Stimulated activated CD8-positive, alpha-beta memory T cell treated with anti-CD3 and anti-CD28 coated beads, Interleukin-12 subunit alpha, Interleukin-12 subunit beta, amount 100 ng/mL, for 24 hours (primary cell): Measurements from ENCODE around the gene UGP2.
"Not testable (repeated sequence)": the region's sequence is repeated elsewhere in the genome, so short reads cannot be mapped to it uniquely, and the experiment has no call there.

ENCODE experiments used
- DNase-seq: peaks from one replicate; pipeline ENCODE4 v3.0.0-alpha.2; 2020; ENCODE audit errors: extremely low read depth

Gene UGP2

GRCh38 chr2:63841254-63842022, at the start of gene UGP2:
Gene UGP2, plus strand, starts transcription at chr2:63841896. Its CDS starts 290 bp downstream, at chr2:63842186.
- DNase-seq: peak; percentile 59

DNA sequence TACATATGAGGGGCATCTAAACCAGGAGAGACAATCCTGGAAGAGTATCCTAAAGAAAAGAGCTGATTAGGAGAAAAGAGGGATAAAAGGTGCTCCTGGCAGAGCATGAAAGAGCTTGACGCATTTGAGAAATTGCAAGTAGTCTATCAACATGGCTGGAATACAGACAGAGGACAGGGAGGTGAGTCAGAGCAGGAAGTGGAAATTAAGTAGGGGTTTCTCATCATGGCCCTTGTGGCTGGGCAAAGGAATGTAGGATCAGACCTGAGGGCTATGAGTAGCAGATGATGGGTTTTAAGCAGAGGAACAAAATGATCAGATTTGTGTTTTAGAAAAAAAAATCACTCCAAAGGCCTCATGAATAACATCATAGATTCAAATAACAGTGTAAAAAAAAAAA, 49.2 kb upstream of the UGP2 start:
- no peak for DNase-seq

DNA sequence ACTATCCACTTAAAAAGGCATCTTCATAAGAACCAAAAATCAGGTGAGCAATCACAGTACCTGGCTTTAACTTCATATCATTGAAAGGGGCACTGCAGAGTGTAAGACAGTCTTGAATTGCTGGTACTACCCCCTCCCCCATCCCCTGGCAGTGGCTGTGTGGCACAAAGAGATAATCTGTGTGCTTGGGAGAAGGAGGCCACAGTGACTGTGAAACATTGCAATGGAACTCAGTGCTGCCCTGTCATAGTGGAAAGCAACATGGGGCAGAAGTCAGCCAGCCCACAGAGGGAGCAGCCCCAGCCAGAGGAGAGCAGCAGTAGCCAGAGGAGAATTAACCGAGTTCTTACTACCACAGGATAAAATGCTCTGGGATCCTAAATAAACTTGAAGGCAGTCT, 45.3 kb upstream of the UGP2 start:
- no peak for DNase-seq

- DNase-seq: no peak
Measured at GRCh38 chr2:63796796-63797195, 44.9 kb upstream of the UGP2 start.

GRCh38 chr2:63801455-63801854, 40.2 kb upstream of the UGP2 start:
- no peak for DNase-seq

DNA sequence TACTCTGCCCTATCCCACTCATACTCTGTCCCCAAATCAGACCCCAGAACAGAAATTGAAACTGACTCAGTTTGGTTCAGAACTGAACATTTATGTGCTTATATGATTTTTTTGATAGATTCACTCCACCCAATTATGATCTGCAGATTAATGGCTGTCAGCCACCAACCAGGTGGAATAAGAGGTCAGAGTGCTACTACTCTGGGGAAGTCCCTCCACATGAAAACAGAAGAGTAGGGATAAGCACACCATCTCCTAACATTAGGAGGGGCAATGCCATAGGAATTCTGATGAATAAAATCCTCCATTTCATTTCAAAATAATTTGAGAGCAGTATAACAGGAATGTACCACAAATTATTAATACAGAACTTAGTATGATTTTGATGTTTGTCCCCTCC, 36.3 kb upstream of the UGP2 start:
- DNase-seq: no peak

- DNase-seq: not testable (repeated sequence)
Measured at GRCh38 chr2:63808036-63808435, 33.7 kb upstream of the UGP2 start.

GRCh38 chr2:63808911-63809310, 32.8 kb upstream of the UGP2 start:
- DNase-seq: not testable (repeated sequence)

- no peak for DNase-seq
Measured at GRCh38 chr2:63811063-63811462, 30.6 kb upstream of the UGP2 start.

DNA sequence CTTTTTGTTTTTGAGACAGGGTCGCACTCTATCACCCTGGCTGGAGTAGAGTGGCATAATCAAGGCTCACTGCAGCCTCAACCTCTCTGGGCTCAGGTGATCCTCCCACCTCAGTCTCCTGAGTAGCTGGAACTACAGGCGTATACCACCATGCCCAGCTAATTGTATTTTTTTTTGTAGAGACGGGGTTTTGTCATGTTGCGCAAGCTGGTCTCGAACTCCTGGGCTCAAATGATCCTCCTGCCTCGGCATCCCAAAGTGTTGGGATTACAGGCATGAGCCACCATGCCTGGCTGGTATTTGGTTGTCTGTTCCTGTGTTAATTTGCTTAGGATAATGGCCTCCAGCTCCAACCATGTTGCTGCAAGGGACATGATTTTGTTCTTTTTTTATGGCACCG, 29.8 kb upstream of the UGP2 start:
- DNase-seq: not testable (repeated sequence)

GRCh38 chr2:63814114-63814513, 27.6 kb upstream of the UGP2 start:
- DNase-seq: no peak

DNA sequence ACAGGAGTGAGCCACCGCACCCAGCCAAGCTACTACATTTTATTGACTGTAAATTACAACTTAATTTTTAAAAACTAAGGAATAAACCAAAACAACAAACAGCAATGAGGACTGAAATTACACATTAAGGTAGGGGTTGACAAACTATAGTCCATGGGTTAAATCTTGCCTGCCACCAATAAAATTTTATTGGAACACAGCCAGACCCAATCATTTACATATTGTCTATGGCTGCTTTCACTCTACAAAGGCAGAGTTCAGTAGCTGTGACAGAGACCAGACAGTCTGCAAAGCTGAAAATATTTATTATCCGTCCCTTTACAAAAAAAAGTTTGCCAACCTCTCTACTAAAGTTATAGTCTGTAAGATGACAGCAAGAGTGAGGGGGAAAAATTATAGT, 24.3 kb upstream of the UGP2 start:
- DNase-seq: no peak

DNA sequence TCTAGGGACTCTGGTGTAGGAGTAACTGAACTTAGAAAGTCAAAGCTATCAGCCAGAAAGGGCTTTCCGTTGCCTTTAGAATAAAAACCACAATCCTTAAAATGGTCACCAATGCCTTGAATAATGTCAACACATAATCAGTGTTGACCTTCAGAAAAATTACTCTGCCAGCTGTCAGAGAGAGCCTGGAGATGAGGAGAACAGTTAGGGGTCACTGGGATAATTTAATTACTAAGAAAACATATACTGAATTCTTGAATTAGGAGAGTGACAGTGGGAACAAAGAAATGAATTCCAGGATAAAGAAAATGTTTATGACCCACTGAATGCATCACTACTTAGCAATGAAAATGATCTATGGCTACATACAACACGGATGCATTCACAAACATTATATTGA, 23.4 kb upstream of the UGP2 start:
- no peak for DNase-seq

DNA sequence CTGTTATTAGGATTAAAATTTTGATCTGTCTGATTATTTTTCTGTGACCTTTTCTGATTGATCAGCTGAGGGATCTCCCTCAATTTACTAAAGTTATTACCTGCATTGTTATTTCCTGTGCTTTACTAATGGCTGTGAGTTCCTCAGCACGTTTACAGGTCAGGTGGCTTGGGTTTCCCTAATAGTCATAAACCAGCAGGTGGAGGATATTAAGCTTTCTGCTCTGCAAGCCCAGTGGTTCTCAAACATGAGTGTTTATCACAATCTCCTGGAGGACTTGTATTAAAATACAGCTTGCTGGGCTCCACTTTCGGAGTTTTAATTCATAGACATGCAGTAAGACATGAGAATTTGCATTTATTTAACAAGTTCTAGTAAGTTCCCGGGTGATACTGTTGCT, 22.4 kb upstream of the UGP2 start:
- no peak for DNase-seq

GRCh38 chr2:63819765-63820717, 21.7 kb upstream of the UGP2 start:
- DNase-seq: no peak

GRCh38 chr2:63820969-63821368, 20.7 kb upstream of the UGP2 start:
- no peak for DNase-seq

DNA sequence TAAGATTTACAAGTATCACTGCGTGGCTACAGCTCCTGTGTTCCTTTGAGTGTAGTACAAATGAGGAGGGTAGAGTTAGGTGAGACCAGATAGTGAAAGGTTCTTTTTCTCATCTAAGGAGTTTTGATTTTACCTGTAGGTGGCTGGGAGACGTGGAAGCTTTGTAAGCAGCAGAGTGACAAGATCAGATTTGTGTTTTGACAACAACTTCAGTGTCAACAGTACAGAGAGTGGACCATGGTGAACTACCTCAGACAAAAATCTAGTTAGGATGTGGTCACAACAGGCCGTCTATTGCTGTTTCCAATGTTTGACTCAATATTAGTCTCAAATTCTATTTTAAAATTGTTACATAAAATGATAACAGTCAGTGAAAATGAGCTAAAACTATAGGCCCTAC, 20.3 kb upstream of the UGP2 start:
- no peak for DNase-seq

GRCh38 chr2:63822478-63822877, 19.2 kb upstream of the UGP2 start:
- DNase-seq: no peak

DNA sequence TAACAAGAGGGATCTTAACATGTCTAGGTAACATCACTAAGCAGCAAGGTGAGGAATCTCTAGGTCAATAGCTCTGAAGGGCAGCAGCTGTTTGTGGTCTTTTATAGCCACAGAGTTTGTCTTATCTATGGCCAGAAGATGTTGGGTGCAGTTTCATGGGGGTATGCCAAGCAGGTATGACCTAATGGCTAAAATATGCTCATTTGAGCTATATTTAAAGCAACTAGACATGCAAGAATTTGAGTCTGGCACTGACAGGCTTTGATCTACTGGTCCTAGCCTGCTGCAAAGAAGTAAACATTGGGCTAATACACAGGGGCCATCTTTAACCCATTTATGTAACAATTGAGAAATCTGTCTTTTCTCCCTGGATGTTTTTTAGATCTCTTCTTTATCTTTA, 13.9 kb upstream of the UGP2 start:
- no peak for DNase-seq

DNA sequence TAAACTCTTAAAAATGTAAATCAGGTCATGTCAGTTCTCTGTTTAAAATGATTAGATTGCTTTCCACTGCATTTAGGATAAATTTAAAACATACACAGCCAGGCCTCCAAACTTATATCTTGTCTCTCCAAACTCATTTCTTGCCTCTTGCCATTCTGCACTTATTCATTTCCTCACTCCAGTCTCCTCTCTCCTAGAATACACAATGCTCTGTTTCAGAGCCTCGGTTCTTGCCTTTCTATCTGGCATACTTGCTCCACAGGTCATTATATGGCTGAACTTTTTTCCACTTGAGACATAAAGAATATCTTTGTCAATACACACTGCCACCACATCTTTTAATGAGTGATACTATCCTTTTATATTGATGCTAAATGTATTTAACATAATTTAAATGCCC, 10.5 kb upstream of the UGP2 start:
- DNase-seq: no peak

DNA sequence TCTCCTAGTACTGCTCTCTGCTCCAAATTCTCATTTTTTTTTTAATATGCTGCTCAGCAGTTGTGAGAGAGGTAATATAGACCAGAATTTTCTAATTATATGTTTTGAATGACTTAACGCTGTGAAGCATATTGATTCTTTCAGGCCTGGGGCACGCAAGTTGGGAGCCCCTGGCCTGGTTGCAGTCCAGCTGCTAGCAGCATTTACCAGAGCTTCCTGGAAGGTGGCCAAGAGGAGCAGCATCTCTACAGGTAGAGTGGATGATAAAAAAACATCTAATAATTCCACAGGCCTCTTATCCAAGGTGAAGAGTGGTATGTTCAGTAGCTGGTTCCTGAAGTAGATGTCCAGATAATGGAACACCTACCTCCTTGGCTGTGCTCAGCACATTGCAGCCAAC, 7.3 kb upstream of the UGP2 start:
- no peak for DNase-seq

- DNase-seq: no peak
Measured at GRCh38 chr2:63837036-63837594, 4.6 kb upstream of the UGP2 start.
